HepG2 (cell line): ENCODE data around the gene AGAP3. TPM values are rescaled to one million over a fixed set of nuclear protein-coding genes. Genes with fewer than 3 reads are reported as not detected.

Experiments used
- ATAC-seq: fragments of 200-7000 bp; cut with Tn5 transposase; 3 replicates; pipeline ENCODE4 v1.9.1; 2020; ENCODE audit warnings: mild to moderate bottlenecking, moderate library complexity
- BruUV-seq: library from RNA; stranded (reverse); fragments of 400-500 nt; replicated peaks from 2 replicates; lab custom pipeline; 2021; lab: Mats Ljungman, UMichigan
- CTCF ChIA-PET: fragments of 300-600 bp; formaldehyde crosslinking; extraction: SDS; loops from one replicate; lab custom pipeline; 2021; ENCODE audit warnings: low total read pairs, inconsistent platforms, low intra/inter-chr PET ratio; lab: Yijun Ruan, JAX
- POLR2A ChIA-PET: fragments of 350-600 bp; sonication (Branson Sonifier 250); formaldehyde crosslinking; loops from one replicate; lab custom pipeline; 2020; ENCODE audit warnings: antibody characterized with exemption, inconsistent platforms; lab: Yijun Ruan, JAX
- DNase-seq: peaks from one replicate; pipeline ENCODE4 v3.0.0-alpha.2; 2015; ENCODE audit warnings: low spot score
- FAIRE-seq: peaks from 3 replicates; lab custom pipeline; 2011; peaks lifted over from hg19 to GRCh38; lab: Jason Lieb, UNC
- H2AFZ ChIP-seq: one replicate; pipeline ENCODE4 v1.6.1; 2011; ENCODE audit warnings: low read length, inconsistent platforms
- H3K27ac ChIP-seq: fragments of 300-600 bp; 3 replicates; pipeline ENCODE4 v1.8.0; 2011; ENCODE audit warnings: mixed run types, mild to moderate bottlenecking, mixed read lengths, low read length, inconsistent platforms; ENCODE audit not compliant: insufficient read depth; ENCODE audit errors: extremely low read length
- H3K27me3 ChIP-seq, 2 experiments: fragments of 200-600 bp in 1 of 2; 2 replicates in 1 of 2; 3 replicates in 1 of 2; pipeline versions ENCODE4 v1.6.0 to v1.8.0; 2011; ENCODE audit warnings: low read length in 2 of 2, mild to moderate bottlenecking in 2 of 2, moderate library complexity in 2 of 2, inconsistent platforms in 1 of 2; ENCODE audit not compliant: insufficient read depth in 2 of 2, control insufficient read depth in 1 of 2
- H3K36me3 ChIP-seq, 2 experiments: fragments of 200-600 bp in 1 of 2; replicated peaks in 1 of 2; 2 replicates in 1 of 2; 3 replicates in 1 of 2; pipeline versions ENCODE4 v1.5.1 to v1.8.0; 2011; ENCODE audit warnings: low read length in 2 of 2, inconsistent platforms in 1 of 2; ENCODE audit not compliant: insufficient read depth in 2 of 2, control insufficient read depth in 1 of 2
- H3K4me1 ChIP-seq: 2 replicates; pipeline ENCODE4 v1.5.1; 2012; ENCODE audit warnings: low read length, inconsistent platforms; ENCODE audit not compliant: insufficient read depth
- H3K4me2 ChIP-seq: 2 replicates; pipeline ENCODE4 v1.6.0; 2011; ENCODE audit warnings: low read depth, low read length, inconsistent platforms
- H3K4me3 ChIP-seq, 3 experiments: fragments of 200-600 bp in 1 of 3; sonication (generic), shearing (Covaris generic) in 1 of 3; replicated peaks in 1 of 3; 2 replicates each; pipeline ENCODE4 v1.5.1; 2011 to 2016; ENCODE audit warnings: low read length in 3 of 3, inconsistent platforms in 2 of 3, low read depth in 2 of 3, mild to moderate bottlenecking in 2 of 3, control low read depth in 1 of 3, mixed read lengths in 1 of 3; ENCODE audit not compliant: insufficient read depth in 1 of 3
- H3K79me2 ChIP-seq: one replicate; pipeline ENCODE4 v1.6.1; 2011; ENCODE audit warnings: low read length, inconsistent platforms; ENCODE audit not compliant: insufficient read depth
- H3K9ac ChIP-seq: 2 replicates; pipeline ENCODE4 v1.6.0; 2011; ENCODE audit warnings: mild to moderate bottlenecking, low read depth, low read length, inconsistent platforms; ENCODE audit not compliant: insufficient read depth
- H3K9me3 ChIP-seq: 2 replicates; pipeline ENCODE4 v1.5.1; 2012; ENCODE audit warnings: mild to moderate bottlenecking, low read length
- H4K20me1 ChIP-seq: 2 replicates; pipeline ENCODE4 v1.6.0; 2011; ENCODE audit warnings: inconsistent platforms, mild to moderate bottlenecking, low read length, moderate library complexity; ENCODE audit not compliant: insufficient read depth
- CBX5 ChIP-seq: sonication (generic); formaldehyde crosslinking; IDR thresholded peaks from 2 replicates; pipeline ENCODE4 v1.4.0; 2020; ENCODE audit warnings: missing genetic modification reagents, borderline replicate concordance
- ETV6 ChIP-seq: sonication (generic); formaldehyde crosslinking; conservative IDR thresholded peaks from 2 replicates; pipeline ENCODE4 v1.4.0; 2020; ENCODE audit warnings: missing genetic modification reagents
- GATAD2A ChIP-seq: IDR thresholded peaks from 2 replicates; pipeline ENCODE4 v1.6.1; 2016
- NR2F1 ChIP-seq, 2 experiments: fragments of 450-650 bp in 1 of 2; formaldehyde crosslinking in 1 of 2; IDR thresholded peaks; 2 replicates each; pipeline versions ENCODE4 v1.5.0 to v1.6.1; 2016 to 2020; ENCODE audit warnings: mild to moderate bottlenecking in 1 of 2, missing compliant biosample characterization in 1 of 2, missing genetic modification reagents in 1 of 2, moderate library complexity in 1 of 2
- ONECUT2 ChIP-seq: sonication (generic); formaldehyde crosslinking; IDR thresholded peaks from 2 replicates; pipeline ENCODE4 v1.4.0; 2020; ENCODE audit warnings: missing genetic modification reagents
- PBX3 ChIP-seq: sonication (generic); formaldehyde crosslinking; IDR thresholded peaks from 2 replicates; pipeline ENCODE4 v1.8.1; 2023; ENCODE audit warnings: missing genetic modification reagents, inconsistent platforms, borderline replicate concordance
- POLR2AphosphoS5 ChIP-seq: IDR thresholded peaks from 2 replicates; pipeline ENCODE4 v1.6.1; 2012; ENCODE audit warnings: low read depth, low read length
- SP2 ChIP-seq: sonication (generic); formaldehyde crosslinking; IDR thresholded peaks from 2 replicates; pipeline ENCODE4 v1.5.1; 2020; ENCODE audit warnings: mild to moderate bottlenecking, missing genetic modification reagents
- TCF12 ChIP-seq, 2 experiments: fragments of 450-650 bp in 1 of 2; sonication (generic) in 1 of 2; formaldehyde crosslinking in 1 of 2; IDR thresholded peaks; 2 replicates each; pipeline versions ENCODE4 v1.6.1 to v1.8.0; 2017 to 2022; ENCODE audit warnings: antibody characterized with exemption in 1 of 2, mild to moderate bottlenecking in 1 of 2, missing genetic modification reagents in 1 of 2, moderate library complexity in 1 of 2
- TFDP2 ChIP-seq: sonication (generic); formaldehyde crosslinking; IDR thresholded peaks from 2 replicates; pipeline ENCODE4 v1.4.0; 2020; ENCODE audit warnings: missing genetic modification reagents
- ZFYVE20 ChIP-seq: sonication (generic); formaldehyde crosslinking; IDR thresholded peaks from 2 replicates; pipeline ENCODE4 v1.8.0; 2023; ENCODE audit warnings: low read depth, mild to moderate bottlenecking, moderate library complexity, missing genetic modification reagents, borderline replicate concordance
- ZNF230 ChIP-seq: sonication (generic); formaldehyde crosslinking; IDR thresholded peaks from 2 replicates; pipeline ENCODE4 v1.4.0; 2020; ENCODE audit warnings: mild to moderate bottlenecking, missing genetic modification reagents
- ZNF546 ChIP-seq: sonication (generic); formaldehyde crosslinking; conservative IDR thresholded peaks from 2 replicates; pipeline ENCODE4 v1.8.1; 2023; ENCODE audit warnings: mild to moderate bottlenecking, missing genetic modification reagents
- ZNF550 ChIP-seq: sonication (generic); formaldehyde crosslinking; IDR thresholded peaks from 2 replicates; pipeline ENCODE4 v1.4.0; 2020; ENCODE audit warnings: mild to moderate bottlenecking, missing genetic modification reagents, borderline replicate concordance
- ZNF616 ChIP-seq: sonication (generic); formaldehyde crosslinking; IDR thresholded peaks from 2 replicates; pipeline ENCODE4 v1.5.0; 2020; ENCODE audit warnings: low read depth, mild to moderate bottlenecking, missing genetic modification reagents
- ZNF7 ChIP-seq: IDR thresholded peaks from 2 replicates; pipeline ENCODE4 v1.6.1; 2016; ENCODE audit warnings: missing biosample characterization, missing genetic modification reagents
- WGBS: methylation state at CpG from one replicate; pipeline ENCODE4 v1.1.6; 2017; ENCODE audit warnings: low lambda C conversion rate; 5-methylcytosine and 5-hydroxymethylcytosine counted together
- in situ Hi-C: cut with HindIII; loops from 2 replicates; pipeline ENCODE4 v1.10.0; 2017; ENCODE audit warnings: low pct_unique_long_range_greater_than_20kb; ENCODE audit not compliant: extremely low pct_ligation_motif_present
- intact Hi-C: fragments of 100-400 bp; cut with micrococcal nuclease; formaldehyde crosslinking; loops from one replicate; pipeline ENCODE4 v1.10.0; 2022; ENCODE audit not compliant: unreplicated experiment
- polyA plus RNA-seq, 8 experiments: library from polyadenylated mRNA; depleted of rRNA in 3 of 8; stranded (reverse) in 7 of 8; unstranded in 1 of 8; fragments of >200 nt; fragmentation: Illumina TruSeq in 4 of 8; extraction: Trizol in 4 of 8; gene quantifications; 2 replicates each; pipeline versions ENCODE4 v1.2.1 to v1.2.3, GENCODE V29; 2011 to 2016; ENCODE audit warnings: low read depth in 4 of 8, missing spikeins in 1 of 8, mixed read lengths in 1 of 8; ENCODE audit not compliant: insufficient read depth in 1 of 8
- total RNA-seq, 5 experiments: library from RNA; depleted of rRNA; stranded (reverse); fragments of >200 nt; fragmentation: Illumina TruSeq; extraction: Trizol; gene quantifications; 2 replicates each; pipeline ENCODE4 v1.2.3, GENCODE V29; 2016; ENCODE audit warnings: low read depth in 1 of 5

AGAP3 gene
- total and polyA plus RNA-seq, 2 of the 13 experiments (the other 11 are each of a cell fraction or from before 2014, with no cell fraction given), result 31.3 to 61.4 TPM

GRCh38 chr7:151157645-151158329, 71.5 kb downstream of the AGAP3 start:
- Histone ChIP-seq H3K9me3 (no peaks in the 10 kb centered on the region), H4K20me1 (no peaks in the 10 kb centered on the region), H2AFZ (no peak overlapping the region), H3K4me2 (no peak overlapping the region), H3K9ac (no peak overlapping the region), H3K79me2 (no peaks in the 10 kb centered on the region), H3K27me3 (peaks cover 2 to 43% of the 10 kb centered on the region in 2 experiments; a peak in 4 of 5 replicates), H3K36me3 (no peaks in the 10 kb centered on the region), H3K4me1 (no peaks in the 10 kb centered on the region), H3K4me3 (no peak overlapping the region), H3K27ac (no peak overlapping the region)
- ATAC-seq (no peak), DNase-seq (no peak), FAIRE-seq (no peak)
- 10% methylated on average over 7 of the region's 7 CpGs for WGBS
- TF ChIP-seq TFDP2 (no peak), ZNF230 (CRISPR knock-in tag) (no peak), PBX3 (CRISPR knock-in tag) (no peak), SP2 (CRISPR knock-in tag) (no peak), NR2F1 (CRISPR knock-in tag; IDR thresholded peaks at IDR 0.05) (no peak), ZNF7 (CRISPR knock-in tag) (no peak), CBX5 (CRISPR knock-in tag) (no peak), ZFYVE20 (CRISPR knock-in tag) (no peak), ONECUT2 (CRISPR knock-in tag) (no peak), ZNF550 (CRISPR knock-in tag) (no peak), ZNF616 (CRISPR knock-in tag) (no peak), POLR2AphosphoS5 (no peak), ZNF546 (CRISPR knock-in tag) (no peak), GATAD2A (CRISPR knock-in tag) (no peak), ETV6 (no peak), TCF12 (IDR thresholded peaks at IDR 0.05) (no peak), TCF12 (CRISPR knock-in tag; IDR thresholded peaks at IDR 0.05) (no peak)
- ChIA-PET POLR2A (no interaction called here), CTCF (no interaction called here)
- BruUV-seq, result no TSS peak
- in situ Hi-C loops (no loop called here), intact Hi-C loops (no loop called here)
